Inflammatory macrophage (primary cell): ENCODE results near the gene CTNND1.
"Not testable (repeated sequence)": the region's sequence is repeated elsewhere in the genome, so short reads cannot be mapped to it uniquely, and the experiment has no call there.

Experiments used
- DNase-seq, 2 donors: peaks; one replicate each; pipeline ENCODE4 v3.0.0-alpha.2; 2020 to 2022

CTNND1 gene

GRCh38 chr11:57793351-57794115 lies 31.9 kb downstream of the CTNND1 start:
- no peak for DNase-seq

GRCh38 chr11:57798905-57799559 lies 37.4 kb downstream of the CTNND1 start:
- peak; percentile 62 to 63 for DNase-seq

- peak; percentile 59 to 79 for DNase-seq
Measured at GRCh38 chr11:57800444-57801182, 39.0 kb downstream of the CTNND1 start.

- DNase-seq: peak in 1 of 2 donors; percentile 15
Measured at GRCh38 chr11:57801183-57801485, 39.5 kb downstream of the CTNND1 start.

GRCh38 chr11:57802411-57802810 lies 40.8 kb downstream of the CTNND1 start:
- DNase-seq: no peak

- no peak for DNase-seq
Measured at GRCh38 chr11:57804466-57804865, 42.9 kb downstream of the CTNND1 start.

- no peak for DNase-seq
Measured at GRCh38 chr11:57805780-57806179, 44.2 kb downstream of the CTNND1 start.

GRCh38 chr11:57812634-57813033 lies 51.0 kb downstream of the CTNND1 start:
- DNase-seq: no peak

GRCh38 chr11:57815476-57815875 lies 53.9 kb downstream of the CTNND1 start:
- DNase-seq: no peak

- DNase-seq: no peak
Measured at GRCh38 chr11:57815877-57816276, 54.3 kb downstream of the CTNND1 start.

- DNase-seq: no peak
Measured at GRCh38 chr11:57818812-57819211, 57.2 kb downstream of the CTNND1 start.

GRCh38 chr11:57819252-57819979 lies 57.8 kb downstream of the CTNND1 start:
- no peak for DNase-seq

GRCh38 chr11:57823859-57824258 lies 62.3 kb downstream of the CTNND1 start:
- DNase-seq: no peak

- DNase-seq: no peak
Measured at GRCh38 chr11:57834852-57835251, 73.2 kb downstream of the CTNND1 start.

GRCh38 chr11:57838609-57839008 lies 77.0 kb downstream of the CTNND1 start:
- DNase-seq: not testable (repeated sequence)

- DNase-seq: no peak
Measured at GRCh38 chr11:57842873-57843272, 81.3 kb downstream of the CTNND1 start.

- DNase-seq: no peak
Measured at GRCh38 chr11:57867966-57868365, 106.4 kb downstream of the CTNND1 start.

GRCh38 chr11:57868491-57868890 lies 106.9 kb downstream of the CTNND1 start:
- no peak for DNase-seq
